RWPE1 (cell line): ENCODE data around the gene MAG.

Experiments used
- CTCF ChIA-PET: fragments of 350-600 bp; sonication (Branson Sonifier 250); formaldehyde crosslinking; extraction: SDS; loops from one replicate; lab custom pipeline; 2021; lab: Yijun Ruan, JAX
- POLR2A ChIA-PET: fragments of 400-600 bp; formaldehyde crosslinking; extraction: SDS; loops from one replicate; lab custom pipeline; 2020; ENCODE audit warnings: antibody characterized with exemption; ENCODE audit not compliant: low non-redundant PET; lab: Yijun Ruan, JAX
- DNase-seq: peaks from one replicate; pipeline ENCODE4 v3.0.0; 2012; ENCODE audit warnings: low spot score
- H3K27ac ChIP-seq: fragments of 450-650 bp; 2 replicates; pipeline ENCODE4 v1.5.1; 2017
- CTCF ChIP-seq: fragments of 450-650 bp; conservative IDR thresholded peaks from 2 replicates; pipeline ENCODE4 v1.5.1; 2017; ENCODE audit warnings: low read depth, mild to moderate bottlenecking

Gene MAG

GRCh38 chr19:35320065-35320713 lies 28.2 kb downstream of the MAG start:
- H3K27ac ChIP-seq: peak overlapping the region; percentile 84; the same call in 1 of the 2 replicates
- no peak for TF ChIP-seq CTCF
- DNase-seq: no peak
- ChIA-PET CTCF (interaction anchor here (0.6 to 0.9 kb wide), 2 partner anchors 32 to 136 kb away, joined by 3 to 7 read pairs; no protein-coding TSS in a partner anchor), POLR2A (interaction anchor here (0.6 kb wide), 1 partner anchor 734 kb away, joined by 3 read pairs; the partner anchor contains the start of gene THAP8)

- TF ChIP-seq CTCF: no peak
- ChIA-PET POLR2A (no interaction called here), CTCF (no interaction called here)
- DNase-seq: no peak
- H3K27ac ChIP-seq: no peak overlapping the region
These were observed 29.3 kb downstream of the MAG start for GRCh38 chr19:35321291-35321690.

GRCh38 chr19:35322014-35322413 lies 30.1 kb downstream of the MAG start:
- POLR2A ChIA-PET: no interaction called here
- TF ChIP-seq CTCF: no peak
- CTCF ChIA-PET: no interaction called here
- no peak for DNase-seq
- H3K27ac ChIP-seq: no peak overlapping the region

GRCh38 chr19:35327642-35328041 lies 35.7 kb downstream of the MAG start:
- ChIA-PET CTCF (interaction anchor here (0.7 kb wide), 1 partner anchor 20 kb away, joined by 3 read pairs; no protein-coding TSS in a partner anchor), POLR2A (interaction anchor here (0.7 kb wide), 1 partner anchor 9 kb away, joined by 4 read pairs; no protein-coding TSS in a partner anchor)
- DNase-seq: no peak
- TF ChIP-seq CTCF: no peak
- no peak overlapping the region for H3K27ac ChIP-seq

- ChIA-PET POLR2A (no interaction called here), CTCF (no interaction called here)
- TF ChIP-seq CTCF: no peak
- DNase-seq: no peak
- no peak within 1 kb of the TSS for H3K27ac ChIP-seq
These were observed 36.9 kb downstream of the MAG start, which contains the start of gene CD22 for GRCh38 chr19:35328851-35329285. TSS of gene CD22 (plus strand) at chr19:35329187. CDS start at chr19:35332041, 2,854 bp downstream.

- TF ChIP-seq CTCF: no peak
- no peak for DNase-seq
- ChIA-PET CTCF (no interaction called here), POLR2A (no interaction called here)
- no peak overlapping the region for H3K27ac ChIP-seq
These were observed 37.4 kb downstream of the MAG start for GRCh38 chr19:35329323-35329722.
